Liver (tissue), 9 donors: ENCODE measurements around the gene CDKN3. TPM values are rescaled to one million over a fixed set of nuclear protein-coding genes. Genes with fewer than 3 reads are reported as not detected.
A peak's percentile ranks its signal among the peaks of the same experiment; 100 is the strongest.

Experiments
- DNase-seq: peaks from one replicate; pipeline ENCODE4 v3.0.0-alpha.2; 2017; ENCODE audit warnings: low spot score
- H3K27ac ChIP-seq, 2 donors: one replicate each; pipeline ENCODE4 v1.7.0; 2013; ENCODE audit warnings: inconsistent platforms in 2 of 2, low read length in 2 of 2, control low read depth in 1 of 2, low read depth in 1 of 2, mild to moderate bottlenecking in 1 of 2
- H3K27me3 ChIP-seq, 4 donors: one replicate each; pipeline versions ENCODE4 v1.6.1 to v1.7.0; 2013; ENCODE audit warnings: low read length in 3 of 4, inconsistent platforms in 1 of 4, mild to moderate bottlenecking in 1 of 4, moderate library complexity in 1 of 4; ENCODE audit not compliant: control insufficient read depth in 4 of 4, insufficient read depth in 4 of 4
- H3K36me3 ChIP-seq, 4 donors: one replicate each; pipeline versions ENCODE4 v1.6.1 to v1.7.0; 2013; ENCODE audit warnings: low read length in 3 of 4, mild to moderate bottlenecking in 3 of 4, low read depth in 1 of 4, moderate library complexity in 1 of 4; ENCODE audit not compliant: control insufficient read depth in 4 of 4, insufficient read depth in 3 of 4
- H3K4me1 ChIP-seq, 4 donors: one replicate each; pipeline versions ENCODE4 v1.6.1 to v1.7.0; 2013; ENCODE audit warnings: low read length in 3 of 4, mild to moderate bottlenecking in 3 of 4, moderate library complexity in 1 of 4; ENCODE audit not compliant: control insufficient read depth in 4 of 4, insufficient read depth in 4 of 4
- H3K4me3 ChIP-seq, 3 donors: one replicate each; pipeline versions ENCODE4 v1.6.1 to v1.7.0; 2013; ENCODE audit warnings: low read length in 3 of 3, control low read depth in 1 of 3, low read depth in 1 of 3, mild to moderate bottlenecking in 1 of 3
- H3K9ac ChIP-seq, 2 donors: one replicate each; pipeline ENCODE4 v1.7.0; 2013; ENCODE audit warnings: low read length in 2 of 2, mild to moderate bottlenecking in 2 of 2, moderate library complexity in 2 of 2, control low read depth in 1 of 2, low read depth in 1 of 2
- H3K9me3 ChIP-seq, 4 donors: one replicate each; pipeline versions ENCODE4 v1.6.1 to v1.7.0; 2013; ENCODE audit warnings: low read length in 3 of 4; ENCODE audit not compliant: control insufficient read depth in 4 of 4
- ATF3 ChIP-seq: IDR thresholded peaks from 2 replicates; pipeline ENCODE4 v1.6.1; 2016; ENCODE audit warnings: antibody characterized with exemption
- EGR1 ChIP-seq, 2 donors: IDR thresholded peaks; 2 replicates each; pipeline ENCODE4 v1.6.1; 2016 to 2018; ENCODE audit warnings: antibody characterized with exemption in 2 of 2, low read depth in 2 of 2
- FOXA1 ChIP-seq: IDR thresholded peaks from 2 replicates; pipeline ENCODE4 v1.6.1; 2016; ENCODE audit warnings: antibody characterized with exemption
- HNF4A ChIP-seq, 2 donors: conservative IDR thresholded peaks; 2 replicates each; pipeline ENCODE4 v1.6.1; 2016; ENCODE audit warnings: antibody characterized with exemption in 2 of 2, mild to moderate bottlenecking in 2 of 2
- HNF4G ChIP-seq: IDR thresholded peaks from 2 replicates; pipeline ENCODE4 v1.6.1; 2016; ENCODE audit warnings: antibody characterized with exemption
- JUND ChIP-seq, 2 donors: IDR thresholded peaks; 2 replicates each; pipeline ENCODE4 v1.6.1; 2016; ENCODE audit warnings: antibody characterized with exemption in 2 of 2
- MAX ChIP-seq: IDR thresholded peaks from 2 replicates; pipeline ENCODE4 v1.6.1; 2016; ENCODE audit warnings: antibody characterized with exemption
- NR2F2 ChIP-seq: IDR thresholded peaks from 2 replicates; pipeline ENCODE4 v1.6.1; 2016; ENCODE audit warnings: antibody characterized with exemption
- RAD21 ChIP-seq, 2 donors: IDR thresholded peaks; 2 replicates each; pipeline ENCODE4 v1.6.1; 2016; ENCODE audit warnings: antibody characterized with exemption in 2 of 2, mild to moderate bottlenecking in 2 of 2
- RXRA ChIP-seq, 2 donors: IDR thresholded peaks; 2 replicates each; pipeline ENCODE4 v1.6.1; 2017 to 2018; ENCODE audit warnings: antibody characterized with exemption in 2 of 2, mild to moderate bottlenecking in 1 of 2
- SP1 ChIP-seq: IDR thresholded peaks from 2 replicates; pipeline ENCODE4 v1.6.1; 2018; ENCODE audit warnings: antibody characterized with exemption, mild to moderate bottlenecking
- TAF1 ChIP-seq: conservative IDR thresholded peaks from 2 replicates; pipeline ENCODE4 v1.6.1; 2016; ENCODE audit warnings: antibody characterized with exemption, mild to moderate bottlenecking
- ZBTB33 ChIP-seq: IDR thresholded peaks from 2 replicates; pipeline ENCODE4 v1.6.1; 2016; ENCODE audit warnings: antibody characterized with exemption
- WGBS: extraction: QIAGEN DNeasy Blood & Tissue Kit; methylation state at CpG from one replicate; pipeline ENCODE4 v1.1.7; 2013; 5-methylcytosine and 5-hydroxymethylcytosine counted together
- polyA plus RNA-seq, 2 donors: library from polyadenylated mRNA; stranded (reverse) in 1 of 2; unstranded in 1 of 2; fragments of 200-250 nt in 1 of 2; fragments of >200 nt in 1 of 2; fragmentation: Nextera tagmentation in 1 of 2; extraction: Ambion mirVana in 1 of 2; gene quantifications; one replicate each; pipeline versions ENCODE4 v1.2.1 to v1.2.3, GENCODE V29; 2013 to 2015
- total RNA-seq, 2 donors: library from RNA; depleted of rRNA; stranded (reverse); fragments of >200 nt; gene quantifications; one replicate each; pipeline ENCODE4 v1.2.3, GENCODE V29; 2014
- TF ChIP-seq, protein P1 (sequence below): IDR thresholded peaks from 2 replicates; pipeline ENCODE4 v1.6.1; 2016; ENCODE audit warnings: antibody characterized with exemption, mild to moderate bottlenecking
- donor health status: healthy.
- donor health status: healthy.
- donor health status: healthy.
- donor health status: healthy.
- donor health status: healthy.

Gene CDKN3
- total and polyA plus RNA-seq, 4 donors: 0.50 to 33.9 (median 2.8) TPM

DNA sequence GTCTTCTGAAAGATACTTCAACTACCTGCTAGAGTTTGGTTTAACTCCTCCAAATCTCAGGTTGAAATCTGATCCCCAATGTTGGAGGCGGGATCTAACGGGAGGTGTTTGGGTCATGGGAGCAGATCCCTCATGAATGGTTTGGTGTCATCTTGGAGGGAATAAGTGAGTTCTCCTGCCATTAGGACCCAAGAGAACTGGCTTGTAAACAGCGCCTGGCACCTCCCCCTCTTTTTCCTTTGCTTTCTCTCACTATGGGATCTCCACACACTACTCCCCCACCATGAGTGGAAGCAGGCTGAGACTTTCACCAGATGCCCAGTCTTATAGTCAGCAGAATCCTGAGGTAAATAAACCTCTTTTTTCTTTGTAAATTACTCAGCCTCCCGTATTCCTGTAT is 41.9 kb downstream of the CDKN3 start (continued):
- TF ChIP-seq, protein P1, sequence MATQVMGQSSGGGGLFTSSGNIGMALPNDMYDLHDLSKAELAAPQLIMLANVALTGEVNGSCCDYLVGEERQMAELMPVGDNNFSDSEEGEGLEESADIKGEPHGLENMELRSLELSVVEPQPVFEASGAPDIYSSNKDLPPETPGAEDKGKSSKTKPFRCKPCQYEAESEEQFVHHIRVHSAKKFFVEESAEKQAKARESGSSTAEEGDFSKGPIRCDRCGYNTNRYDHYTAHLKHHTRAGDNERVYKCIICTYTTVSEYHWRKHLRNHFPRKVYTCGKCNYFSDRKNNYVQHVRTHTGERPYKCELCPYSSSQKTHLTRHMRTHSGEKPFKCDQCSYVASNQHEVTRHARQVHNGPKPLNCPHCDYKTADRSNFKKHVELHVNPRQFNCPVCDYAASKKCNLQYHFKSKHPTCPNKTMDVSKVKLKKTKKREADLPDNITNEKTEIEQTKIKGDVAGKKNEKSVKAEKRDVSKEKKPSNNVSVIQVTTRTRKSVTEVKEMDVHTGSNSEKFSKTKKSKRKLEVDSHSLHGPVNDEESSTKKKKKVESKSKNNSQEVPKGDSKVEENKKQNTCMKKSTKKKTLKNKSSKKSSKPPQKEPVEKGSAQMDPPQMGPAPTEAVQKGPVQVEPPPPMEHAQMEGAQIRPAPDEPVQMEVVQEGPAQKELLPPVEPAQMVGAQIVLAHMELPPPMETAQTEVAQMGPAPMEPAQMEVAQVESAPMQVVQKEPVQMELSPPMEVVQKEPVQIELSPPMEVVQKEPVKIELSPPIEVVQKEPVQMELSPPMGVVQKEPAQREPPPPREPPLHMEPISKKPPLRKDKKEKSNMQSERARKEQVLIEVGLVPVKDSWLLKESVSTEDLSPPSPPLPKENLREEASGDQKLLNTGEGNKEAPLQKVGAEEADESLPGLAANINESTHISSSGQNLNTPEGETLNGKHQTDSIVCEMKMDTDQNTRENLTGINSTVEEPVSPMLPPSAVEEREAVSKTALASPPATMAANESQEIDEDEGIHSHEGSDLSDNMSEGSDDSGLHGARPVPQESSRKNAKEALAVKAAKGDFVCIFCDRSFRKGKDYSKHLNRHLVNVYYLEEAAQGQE: no peak
- TF ChIP-seq EGR1 (IDR thresholded peaks at IDR 0.05; ENCODE audit: low read depth in 2 of 2): no peak

- WGBS: 31% methylated on average over 7 of the region's 7 CpGs
- TF ChIP-seq EGR1 (IDR thresholded peaks at IDR 0.05; ENCODE audit: low read depth in 2 of 2): no peak
- TF ChIP-seq SP1: no peak
- no peak for TF ChIP-seq TAF1
- TF ChIP-seq ATF3: no peak
- TF ChIP-seq HNF4G: no peak
- no peak for TF ChIP-seq HNF4A (conservative IDR thresholded peaks at IDR 0.05)
- no peak for TF ChIP-seq FOXA1
- no peak for TF ChIP-seq MAX
- TF ChIP-seq RAD21 (IDR thresholded peaks at IDR 0.05): no peak
- TF ChIP-seq, protein P1: no peak
- no peak for TF ChIP-seq RXRA (IDR thresholded peaks at IDR 0.05)
- no peak for TF ChIP-seq JUND (IDR thresholded peaks at IDR 0.05)
Observed at GRCh38 chr14:54440037-54440436, 43.2 kb downstream of the CDKN3 start.

DNA sequence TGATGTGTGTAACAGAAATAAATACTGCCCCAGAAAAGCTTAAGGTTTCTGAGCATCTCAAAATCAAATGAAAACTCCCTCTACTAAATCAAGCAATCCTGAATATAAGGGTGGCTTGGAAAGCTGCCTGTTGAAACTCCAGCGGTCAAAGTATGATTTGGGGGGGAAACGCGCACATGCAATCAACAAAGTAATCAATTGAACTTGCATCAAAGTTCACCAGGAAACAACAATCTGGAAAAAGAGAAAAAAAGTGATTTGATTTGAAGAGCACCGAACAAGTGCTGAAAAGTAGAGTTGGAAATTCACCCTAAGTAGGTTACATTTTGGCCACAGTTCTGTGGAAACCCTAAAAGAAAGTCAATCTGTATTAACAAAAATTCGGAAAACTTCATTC is 43.7 kb downstream of the CDKN3 start:
- no peaks in the 10 kb centered on the region for H3K9me3 ChIP-seq
- peak overlapping the region; percentile 70 to 99 (median 77) for H3K4me3 ChIP-seq
- H3K36me3 ChIP-seq: no peaks in the 10 kb centered on the region
- H3K4me1 ChIP-seq: peaks cover 9 to 23% (median 12%) of the 10 kb centered on the region in 4 donors
- no peak for DNase-seq
- H3K27ac ChIP-seq: peak overlapping the region; percentile 90 to 93
- H3K27me3 ChIP-seq: no peaks in the 10 kb centered on the region
- peak overlapping the region; percentile 92 to 98 for H3K9ac ChIP-seq
- WGBS: 2% methylated on average over 5 of the region's 5 CpGs
- TF ChIP-seq RAD21 (IDR thresholded peaks at IDR 0.05) (no peak), SP1 (peak; percentile 54), ZBTB33 (no peak), JUND (IDR thresholded peaks at IDR 0.05) (no peak), MAX (peak; percentile 47), EGR1 (IDR thresholded peaks at IDR 0.05; ENCODE audit: low read depth in 2 of 2) (no peak), NR2F2 (no peak), HNF4A (conservative IDR thresholded peaks at IDR 0.05) (peak; percentile 74 to 82), RXRA (IDR thresholded peaks at IDR 0.05) (peak; percentile 55 to 71)
- TF ChIP-seq, protein P1: no peak

More at GRCh38 chr14:54440037-54440436, 43.2 kb downstream of the CDKN3 start:
- peak overlapping the region; percentile 90 to 93 for H3K27ac ChIP-seq
- peak overlapping the region; percentile 92 to 98 for H3K9ac ChIP-seq
- peaks cover 9 to 25% (median 14%) of the 10 kb centered on the region in 4 donors for H3K4me1 ChIP-seq
- no peak for DNase-seq
- no peaks in the 10 kb centered on the region for H3K27me3 ChIP-seq
- H3K36me3 ChIP-seq: no peaks in the 10 kb centered on the region
- H3K4me3 ChIP-seq: peak overlapping the region; percentile 70 to 99 (median 77)
- H3K9me3 ChIP-seq: no peaks in the 10 kb centered on the region
